HG02981 (cell line): Measurements from ENCODE around the gene DUSP22.
A peak's percentile ranks its signal among the peaks of the same experiment; 100 is the strongest.
"Not testable (repeated sequence)": the region's sequence is repeated elsewhere in the genome, so short reads cannot be mapped to it uniquely, and the experiment has no call there.

Experiments used
- ATAC-seq: cut with Tn5 transposase; IDR thresholded peaks from one replicate; pipeline ENCODE4 v1.9.1; 2021; ENCODE audit warnings: mild to moderate bottlenecking, moderate library complexity; ENCODE audit not compliant: unreplicated experiment

Gene DUSP22

GRCh38 chr6:279341-280029, 12.8 kb upstream of the DUSP22 start:
- no peak for ATAC-seq

- no peak for ATAC-seq
These were observed 11.4 kb upstream of the DUSP22 start for GRCh38 chr6:280775-281468.

- ATAC-seq = no peak
These were observed 10.7 kb upstream of the DUSP22 start for GRCh38 chr6:281469-282103.

- ATAC-seq = no peak
These were observed 10.0 kb upstream of the DUSP22 start for GRCh38 chr6:282177-282866.

- ATAC-seq = no peak
These were observed 9.3 kb upstream of the DUSP22 start for GRCh38 chr6:282867-283416.

- no peak for ATAC-seq
These were observed 7.8 kb upstream of the DUSP22 start for GRCh38 chr6:284486-284885.

- no peak for ATAC-seq
These were observed 7.1 kb upstream of the DUSP22 start for GRCh38 chr6:285030-285771.

- not testable (repeated sequence) for ATAC-seq
These were observed 6.4 kb upstream of the DUSP22 start for GRCh38 chr6:285902-286301.

- no peak for ATAC-seq
These were observed 5.4 kb upstream of the DUSP22 start for GRCh38 chr6:286681-287488.

- no peak for ATAC-seq
These were observed 4.8 kb upstream of the DUSP22 start for GRCh38 chr6:287489-287860.

- ATAC-seq = no peak
These were observed 3.4 kb upstream of the DUSP22 start for GRCh38 chr6:288866-289265.

- no peak for ATAC-seq
These were observed 2.0 kb upstream of the DUSP22 start for GRCh38 chr6:290111-290922.

GRCh38 chr6:291204-291696, 1.0 kb upstream of the DUSP22 start:
- no peak for ATAC-seq

- peak; percentile 24 for ATAC-seq
These were observed 362 bp downstream of the DUSP22 start for GRCh38 chr6:292506-293192.

- ATAC-seq = no peak
These were observed 1.2 kb downstream of the DUSP22 start for GRCh38 chr6:293193-294174.

GRCh38 chr6:294656-295565, 2.6 kb downstream of the DUSP22 start:
- ATAC-seq = no peak
